Measurements from ENCODE around the gene ACOX3.

DNA sequence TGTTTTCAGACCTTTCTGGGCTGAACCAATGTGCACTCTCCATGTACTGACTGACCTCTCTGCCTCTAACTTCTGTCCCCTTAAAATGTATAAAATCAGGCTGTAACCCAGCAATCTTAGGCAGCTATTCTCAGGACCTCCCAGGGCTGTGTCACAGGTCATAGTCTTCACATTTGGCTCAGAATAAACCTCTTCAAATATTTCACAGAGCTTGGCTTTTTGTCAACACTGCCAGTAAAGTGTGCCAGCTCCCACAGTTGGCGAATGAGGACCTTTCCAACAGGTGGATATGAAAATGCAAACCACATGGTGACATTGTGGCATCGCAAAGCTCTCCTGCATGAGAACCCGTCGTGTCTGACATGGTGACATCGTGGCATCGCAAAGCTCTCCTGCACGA lies 76.4 kb downstream of the ACOX3 start:
- TF ChIP-seq, protein P1, sequence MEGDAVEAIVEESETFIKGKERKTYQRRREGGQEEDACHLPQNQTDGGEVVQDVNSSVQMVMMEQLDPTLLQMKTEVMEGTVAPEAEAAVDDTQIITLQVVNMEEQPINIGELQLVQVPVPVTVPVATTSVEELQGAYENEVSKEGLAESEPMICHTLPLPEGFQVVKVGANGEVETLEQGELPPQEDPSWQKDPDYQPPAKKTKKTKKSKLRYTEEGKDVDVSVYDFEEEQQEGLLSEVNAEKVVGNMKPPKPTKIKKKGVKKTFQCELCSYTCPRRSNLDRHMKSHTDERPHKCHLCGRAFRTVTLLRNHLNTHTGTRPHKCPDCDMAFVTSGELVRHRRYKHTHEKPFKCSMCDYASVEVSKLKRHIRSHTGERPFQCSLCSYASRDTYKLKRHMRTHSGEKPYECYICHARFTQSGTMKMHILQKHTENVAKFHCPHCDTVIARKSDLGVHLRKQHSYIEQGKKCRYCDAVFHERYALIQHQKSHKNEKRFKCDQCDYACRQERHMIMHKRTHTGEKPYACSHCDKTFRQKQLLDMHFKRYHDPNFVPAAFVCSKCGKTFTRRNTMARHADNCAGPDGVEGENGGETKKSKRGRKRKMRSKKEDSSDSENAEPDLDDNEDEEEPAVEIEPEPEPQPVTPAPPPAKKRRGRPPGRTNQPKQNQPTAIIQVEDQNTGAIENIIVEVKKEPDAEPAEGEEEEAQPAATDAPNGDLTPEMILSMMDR (IDR thresholded peaks at IDR 0.05; ENCODE audit: low read length) = no peak
- TF ChIP-seq EZH2 (IDR thresholded peaks at IDR 0.05; ENCODE audit: borderline replicate concordance, low read length) = no peak
